Calu3 (cell line): ENCODE data around the gene TESK1. TPM values are rescaled to one million over a fixed set of nuclear protein-coding genes. Genes with fewer than 3 reads are reported as not detected.

Experiments used
- BruUV-seq: library from RNA; stranded (reverse); fragments of 400-500 nt; replicated peaks from 2 replicates; lab custom pipeline; 2021; lab: Mats Ljungman, UMichigan
- CTCF ChIA-PET: fragments of 300-600 bp; sonication (Branson Sonifier 250); formaldehyde crosslinking; loops from one replicate; lab custom pipeline; 2022; ENCODE audit warnings: antibody characterized with exemption; lab: Charles Lee
- DNase-seq: peaks from one replicate; pipeline ENCODE4 v3.0.0; 2022
- H3K27ac Mint-ChIP-seq: one replicate; pipeline ENCODE4 v1.8.0; 2022; ENCODE audit warnings: mixed read lengths; ENCODE audit not compliant: unreplicated experiment
- H3K27me3 Mint-ChIP-seq: one replicate; pipeline ENCODE4 v1.8.0; 2022; ENCODE audit warnings: mixed read lengths; ENCODE audit not compliant: unreplicated experiment
- H3K36me3 Mint-ChIP-seq: one replicate; pipeline ENCODE4 v1.8.0; 2022; ENCODE audit warnings: mild to moderate bottlenecking, moderate library complexity, mixed read lengths; ENCODE audit not compliant: insufficient read depth, unreplicated experiment
- H3K4me1 Mint-ChIP-seq: one replicate; pipeline ENCODE4 v1.8.0; 2022; ENCODE audit warnings: mild to moderate bottlenecking, low read depth, mixed read lengths; ENCODE audit not compliant: unreplicated experiment
- H3K4me3 Mint-ChIP-seq: one replicate; pipeline ENCODE4 v1.8.0; 2022; ENCODE audit warnings: mild to moderate bottlenecking, low read depth, moderate library complexity, mixed read lengths; ENCODE audit not compliant: unreplicated experiment
- H3K9me3 Mint-ChIP-seq: one replicate; pipeline ENCODE4 v1.8.0; 2022; ENCODE audit warnings: low read depth, mixed read lengths; ENCODE audit not compliant: unreplicated experiment
- CTCF ChIP-seq: fragments of 200-600 bp; IDR thresholded peaks from one replicate; pipeline ENCODE4 v1.8.0; 2022; ENCODE audit warnings: antibody characterized with exemption; ENCODE audit not compliant: unreplicated experiment
- intact Hi-C: fragments of 100-400 bp; cut with micrococcal nuclease; formaldehyde crosslinking; loops from one replicate; pipeline ENCODE4 v1.10.0; 2022; ENCODE audit not compliant: unreplicated experiment
- total RNA-seq: library from RNA; stranded (reverse); gene quantifications from 2 replicates; pipeline ENCODE4 v1.2.3, GENCODE V29; 2022

TESK1 gene
- total RNA-seq, 1 experiment from 2014 or later: 24.6 TPM

GRCh38 chr9:35599763-35600604, 5.1 kb upstream of the TESK1 start:
- Mint-ChIP-seq H3K4me1 (peaks cover 15% of the 10 kb centered on the region), H3K9me3 (no peaks in the 10 kb centered on the region), H3K36me3 (peaks cover 15% of the 10 kb centered on the region), H3K4me3 (no peak overlapping the region), H3K27ac (no peak overlapping the region), H3K27me3 (no peaks in the 10 kb centered on the region)
- TF ChIP-seq CTCF: no peak
- BruUV-seq: no TSS peak
- CTCF ChIA-PET: no interaction called here
- DNase-seq: no peak
- intact Hi-C loops: no loop called here

- CTCF ChIA-PET: interaction anchor here (0.7 to 1.7 kb wide), 8 partner anchors 15 to 129 kb away, joined by 3 to 7 read pairs (median 4); partner anchors contain the start of genes ARHGEF39, CCDC107, CREB3 and RMRP
- DNase-seq: no peak
- BruUV-seq: TSS peak; percentile 73
- Mint-ChIP-seq H3K4me1 (peaks cover 15% of the 10 kb centered on the region), H3K27ac (peak overlapping the region; percentile 97), H3K36me3 (peaks cover 21% of the 10 kb centered on the region), H3K27me3 (no peaks in the 10 kb centered on the region), H3K4me3 (peak overlapping the region; percentile 85), H3K9me3 (no peaks in the 10 kb centered on the region)
- no peak for TF ChIP-seq CTCF
- intact Hi-C loops: no loop called here
Measured at GRCh38 chr9:35603506-35603985, 1.5 kb upstream of the TESK1 start.

- Mint-ChIP-seq H3K4me1 (peaks cover 15% of the 10 kb centered on the region), H3K9me3 (no peaks in the 10 kb centered on the region), H3K27me3 (no peaks in the 10 kb centered on the region), H3K27ac (peak overlapping the region; percentile 97), H3K4me3 (peak overlapping the region; percentile 85), H3K36me3 (peaks cover 21% of the 10 kb centered on the region)
- peak; percentile 97 for DNase-seq
- CTCF ChIA-PET: interaction anchor here (0.7 to 1.7 kb wide), 8 partner anchors 16 to 128 kb away, joined by 3 to 7 read pairs (median 4); partner anchors contain the start of genes ARHGEF39, CCDC107, CREB3 and RMRP
- peak; percentile 84 for TF ChIP-seq CTCF
- intact Hi-C loops: no loop called here
- BruUV-seq: no TSS peak
Measured at GRCh38 chr9:35603986-35604577, 980 bp upstream of the TESK1 start.

- intact Hi-C loops: no loop called here
- DNase-seq: peak; percentile 9
- Mint-ChIP-seq H3K9me3 (no peaks in the 10 kb centered on the region), H3K27ac (no peak overlapping the region), H3K36me3 (peaks cover 21% of the 10 kb centered on the region), H3K4me1 (peaks cover 15% of the 10 kb centered on the region), H3K27me3 (no peaks in the 10 kb centered on the region), H3K4me3 (peak overlapping the region; percentile 85)
- CTCF ChIA-PET: no interaction called here
- no peak for TF ChIP-seq CTCF
- BruUV-seq: no TSS peak
Measured at GRCh38 chr9:35605351-35606137, 482 bp downstream of the TESK1 start.
